NCI-H128 (cell line): Measurements from ENCODE around the gene CAB39.
"Not testable (repeated sequence)": the region's sequence is repeated elsewhere in the genome, so short reads cannot be mapped to it uniquely, and the experiment has no call there.

ENCODE experiments used
- DNase-seq: peaks from one replicate; lab custom pipeline; 2025; ENCODE audit not compliant: unreplicated experiment; lab: John Stamatoyannopoulos, UW

Gene CAB39

DNA sequence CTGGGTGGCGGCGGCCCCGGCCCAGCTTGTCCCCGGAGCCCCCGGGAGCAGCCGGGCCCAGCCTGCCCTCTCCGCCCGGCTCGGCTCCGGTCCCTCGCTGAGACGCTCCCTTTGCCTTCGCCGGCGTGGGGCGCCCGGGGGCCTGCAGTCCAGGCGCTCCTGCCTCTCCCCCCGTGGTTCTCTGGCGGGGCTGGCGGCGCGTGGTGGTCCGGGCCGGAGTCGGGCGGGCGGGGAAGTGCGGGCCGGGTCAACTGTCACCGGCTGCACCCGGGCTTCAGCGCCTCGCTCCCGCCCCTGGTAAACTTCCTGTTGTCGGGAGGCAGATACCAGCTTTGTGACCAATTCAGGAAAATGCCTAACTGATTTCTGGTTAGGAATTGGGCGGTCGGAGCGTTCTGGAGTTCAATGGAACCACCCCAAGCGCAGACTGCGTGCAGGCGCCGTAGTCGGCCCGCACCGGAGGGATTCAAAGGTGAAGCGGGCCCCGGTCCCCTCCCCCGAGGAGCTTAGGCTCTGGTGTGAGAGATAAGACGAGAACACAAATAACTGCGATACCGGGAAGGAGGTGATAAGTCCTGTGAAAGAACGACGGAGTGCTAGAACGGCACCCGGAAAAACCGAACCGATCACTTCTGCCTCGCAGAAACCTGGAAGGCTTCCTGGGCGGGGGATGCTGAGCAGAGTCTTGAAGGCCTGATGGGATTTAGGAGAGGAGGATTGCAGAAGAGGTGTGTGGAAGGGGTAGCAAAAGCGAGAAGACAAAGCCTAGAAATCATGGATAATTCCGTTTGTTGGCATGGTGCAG is 891 bp downstream of the CAB39 start:
- DNase-seq: no peak

DNA sequence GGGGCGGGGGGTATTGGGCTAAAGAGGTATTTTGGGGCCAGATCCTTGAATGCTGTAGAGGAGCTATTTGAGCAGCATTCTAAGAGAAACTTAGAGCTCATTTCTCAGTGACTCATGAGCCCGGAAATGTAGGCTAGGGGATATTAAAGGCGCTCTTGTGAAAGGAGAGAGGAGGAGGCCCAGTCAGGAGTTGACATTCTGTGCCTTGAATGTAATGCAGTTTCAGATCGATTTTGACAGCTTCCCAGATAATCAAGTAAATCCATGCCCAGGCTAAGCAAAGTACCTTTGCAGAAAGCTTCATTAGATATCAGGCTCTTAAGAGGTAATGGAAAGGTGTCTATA is 1.5 kb downstream of the CAB39 start:
- no peak for DNase-seq

DNA sequence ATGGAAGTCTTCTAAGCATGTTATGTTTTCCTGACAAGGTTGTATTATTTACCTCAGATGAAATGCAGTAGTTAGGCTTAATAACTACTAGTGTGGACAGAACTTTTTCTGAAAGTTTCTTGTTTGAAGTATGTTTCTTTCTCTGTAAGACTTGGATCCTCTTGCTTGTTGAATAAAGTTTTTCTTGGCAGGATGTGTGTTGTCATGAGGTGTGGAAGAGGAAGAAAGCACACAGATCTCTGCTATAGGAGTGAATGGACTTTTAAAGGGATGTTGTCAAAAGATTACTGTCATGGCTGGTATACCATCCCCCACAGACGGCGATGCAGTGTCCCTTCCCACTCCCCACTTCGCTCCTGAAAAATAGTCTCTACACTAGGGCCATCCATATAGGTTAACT is 2.6 kb downstream of the CAB39 start:
- DNase-seq: no peak

DNA sequence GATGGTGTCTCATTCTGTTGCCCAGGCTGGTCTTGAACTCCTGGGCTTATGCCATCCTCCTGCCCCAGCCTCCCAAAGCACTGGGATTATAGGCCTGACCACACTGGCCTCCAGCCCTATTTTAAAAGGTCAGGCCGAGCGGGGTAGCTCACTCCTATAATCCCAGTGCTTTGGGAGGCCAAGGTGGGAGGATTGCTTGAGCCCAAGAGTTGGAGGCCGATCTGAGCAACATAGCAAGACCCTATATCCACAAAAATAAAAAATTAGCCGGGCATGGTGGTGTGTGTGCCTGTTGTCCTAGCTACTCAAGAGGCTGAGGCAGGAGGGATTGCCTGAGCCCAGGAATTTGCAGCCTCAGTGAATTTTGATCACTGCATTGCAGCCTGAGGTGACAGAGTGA is 3.9 kb downstream of the CAB39 start:
- no peak for DNase-seq

DNA sequence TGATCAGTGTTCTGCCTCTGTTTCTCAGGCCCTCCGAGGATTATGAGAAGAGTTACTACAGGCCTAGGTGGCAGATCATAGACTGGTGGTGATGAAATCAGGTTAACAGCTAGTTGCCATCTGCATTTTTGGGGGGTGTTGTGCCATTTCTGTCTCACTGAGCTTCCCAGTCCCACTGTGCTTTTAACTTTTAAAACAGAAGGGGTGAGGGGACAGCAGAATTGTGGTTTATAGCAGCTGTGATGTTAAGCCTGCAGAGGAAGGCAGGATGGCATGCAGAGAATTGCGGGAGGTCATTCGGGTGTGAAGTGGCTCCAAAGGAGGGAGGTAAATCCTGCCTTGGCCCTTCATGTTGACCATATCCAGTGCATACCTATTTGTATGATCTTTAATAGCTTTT is 5.0 kb downstream of the CAB39 start:
- DNase-seq: no peak

DNA sequence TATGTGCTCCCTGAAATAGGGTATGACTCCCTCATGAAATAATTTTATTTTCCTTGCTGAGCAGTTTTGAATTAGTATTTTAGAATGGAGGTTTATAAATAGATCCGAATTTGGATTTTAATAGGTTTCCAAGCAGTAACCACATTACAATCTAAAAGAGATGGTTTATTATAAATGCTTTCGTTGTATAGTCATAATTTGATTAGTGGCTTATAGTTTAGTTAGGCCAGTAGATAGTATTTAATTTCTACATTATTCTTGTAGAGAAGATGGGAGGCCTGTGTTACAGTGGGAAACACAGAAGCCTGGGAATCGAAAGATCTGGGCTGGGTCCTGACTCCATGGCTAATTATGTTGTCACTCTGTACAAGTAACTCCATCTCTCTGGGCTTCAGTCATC is 6.7 kb downstream of the CAB39 start:
- no peak for DNase-seq

DNA sequence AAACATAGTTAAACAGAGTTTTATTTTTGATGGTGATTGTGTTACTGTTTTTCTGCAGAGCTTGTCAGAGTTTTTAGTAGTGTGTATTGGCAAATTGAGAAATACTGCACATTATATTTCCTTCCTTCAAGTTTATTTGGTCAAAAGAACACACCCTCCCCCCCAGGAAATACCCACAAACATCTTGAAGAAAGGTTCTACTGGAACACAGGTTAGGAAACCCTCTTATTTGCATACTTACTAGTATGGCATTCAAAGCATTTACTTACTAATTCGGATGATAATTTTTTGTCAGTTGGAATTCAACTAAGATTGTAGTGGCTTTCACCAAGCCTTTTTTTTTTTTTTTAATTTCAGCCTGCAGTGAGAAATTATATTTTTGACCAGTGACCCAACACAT is 9.1 kb downstream of the CAB39 start:
- DNase-seq: no peak

DNA sequence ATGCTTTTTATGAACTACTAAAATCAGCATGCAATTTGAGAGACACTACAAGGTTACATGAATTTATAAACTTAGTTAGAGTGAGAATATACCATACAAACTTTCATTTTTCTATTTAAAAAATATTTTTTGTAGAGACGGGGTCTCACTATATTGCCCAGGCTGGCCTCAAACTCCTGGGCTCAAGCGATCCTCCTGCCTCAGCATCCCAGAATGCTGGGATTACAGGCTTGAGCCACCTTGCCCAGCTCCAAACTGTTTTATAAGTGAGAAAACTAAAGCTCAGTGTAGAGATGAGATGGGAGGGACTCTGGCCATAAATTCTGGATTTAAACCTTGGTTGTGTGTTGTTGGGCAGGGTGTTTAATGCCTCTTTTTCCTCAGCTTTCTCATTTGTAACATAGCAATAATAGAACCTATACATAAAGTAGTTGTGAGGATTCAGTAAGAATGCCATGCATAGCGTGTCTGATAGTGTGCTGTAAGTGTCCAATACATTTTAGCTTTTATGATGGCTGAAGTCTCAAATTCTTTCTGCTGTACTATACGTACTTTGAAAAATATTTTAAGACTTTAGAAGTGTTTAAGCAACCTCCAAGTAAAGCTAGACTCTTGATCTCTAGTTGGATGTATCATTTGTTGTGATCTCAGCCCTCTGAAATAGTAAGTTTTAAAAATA is 9.7 kb downstream of the CAB39 start:
- no peak for DNase-seq

DNA sequence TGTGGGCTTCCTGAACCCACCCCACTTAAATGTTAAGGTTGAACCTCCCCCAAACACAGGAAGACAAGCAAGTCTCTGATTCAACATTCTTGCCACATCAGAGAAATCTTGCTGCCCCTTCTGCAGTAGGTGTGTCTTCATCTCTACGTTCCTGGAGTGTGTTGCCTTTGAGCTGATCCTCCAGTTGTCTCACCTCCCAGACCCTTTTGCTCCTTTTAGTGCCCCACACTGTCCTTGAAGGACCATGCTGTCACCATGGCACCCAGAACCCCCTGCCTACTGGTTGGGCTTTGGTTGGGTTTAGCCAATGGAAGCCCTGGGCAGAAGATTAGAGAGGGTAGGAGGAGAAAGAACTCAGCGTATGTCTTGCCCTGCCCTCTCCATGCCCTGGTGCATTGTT is 10.7 kb downstream of the CAB39 start:
- DNase-seq: no peak

DNA sequence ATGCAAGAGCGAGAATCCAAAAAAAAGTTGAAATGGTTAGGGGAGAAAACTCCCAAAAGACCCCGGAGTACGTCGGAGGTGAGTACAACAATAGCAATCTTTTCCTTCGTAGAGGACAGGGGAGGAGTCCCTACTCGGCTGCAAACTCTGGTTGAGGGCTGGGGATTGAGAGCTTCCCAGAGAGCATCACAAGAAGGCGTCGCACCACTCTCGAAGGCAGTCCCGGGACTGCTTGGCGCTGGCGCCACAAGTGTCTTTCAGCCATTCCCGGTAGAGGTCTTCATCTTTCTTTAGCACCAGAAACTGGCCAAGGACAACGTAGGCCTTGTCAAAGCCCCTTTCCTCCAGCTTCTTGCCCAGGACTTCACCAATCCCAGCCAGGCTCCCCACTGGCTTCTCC is 12.3 kb downstream of the CAB39 start:
- DNase-seq: not testable (repeated sequence)

DNA sequence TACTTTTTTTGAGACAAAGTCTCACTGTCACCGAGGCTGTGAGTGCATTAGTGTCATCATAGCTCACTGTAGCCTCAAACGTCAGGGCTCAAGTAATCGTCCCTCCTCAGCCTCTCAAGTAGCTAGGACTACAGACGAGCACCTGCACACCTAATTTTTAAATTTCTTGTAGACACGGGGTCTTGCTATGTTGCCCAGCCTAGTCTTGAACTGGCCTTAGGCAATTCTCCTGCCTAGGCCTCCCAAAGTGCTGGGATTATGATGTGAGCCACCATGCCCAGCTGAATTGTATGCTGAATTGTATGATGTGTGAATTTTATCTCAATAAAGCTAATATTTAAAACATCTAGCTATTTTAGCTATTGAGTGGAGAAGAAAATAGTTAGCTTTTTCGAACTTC is 18.9 kb downstream of the CAB39 start:
- DNase-seq: no peak

DNA sequence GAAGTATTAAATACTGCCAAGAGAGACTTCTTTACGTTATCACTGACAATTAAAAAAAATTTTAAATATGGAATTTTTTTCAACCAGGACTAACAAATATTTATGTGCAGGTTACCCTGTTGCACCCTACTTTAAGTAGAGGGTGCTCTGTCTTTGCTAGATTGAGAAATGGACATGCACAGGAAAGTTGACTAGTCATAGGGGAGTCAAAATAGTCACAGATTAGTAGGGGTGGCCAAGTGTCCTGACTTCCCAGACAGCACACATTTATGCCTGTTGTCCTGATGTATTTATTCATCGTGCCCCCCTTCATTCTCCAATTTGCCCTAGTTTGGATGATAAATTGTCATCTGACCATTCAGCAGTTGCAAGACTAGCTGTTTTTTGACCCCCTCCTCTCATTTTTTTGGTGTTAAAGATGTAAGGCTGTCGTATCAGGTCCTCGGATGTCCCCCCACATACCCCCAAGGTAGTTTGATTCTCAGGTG is 20.3 kb downstream of the CAB39 start:
- DNase-seq: no peak

DNA sequence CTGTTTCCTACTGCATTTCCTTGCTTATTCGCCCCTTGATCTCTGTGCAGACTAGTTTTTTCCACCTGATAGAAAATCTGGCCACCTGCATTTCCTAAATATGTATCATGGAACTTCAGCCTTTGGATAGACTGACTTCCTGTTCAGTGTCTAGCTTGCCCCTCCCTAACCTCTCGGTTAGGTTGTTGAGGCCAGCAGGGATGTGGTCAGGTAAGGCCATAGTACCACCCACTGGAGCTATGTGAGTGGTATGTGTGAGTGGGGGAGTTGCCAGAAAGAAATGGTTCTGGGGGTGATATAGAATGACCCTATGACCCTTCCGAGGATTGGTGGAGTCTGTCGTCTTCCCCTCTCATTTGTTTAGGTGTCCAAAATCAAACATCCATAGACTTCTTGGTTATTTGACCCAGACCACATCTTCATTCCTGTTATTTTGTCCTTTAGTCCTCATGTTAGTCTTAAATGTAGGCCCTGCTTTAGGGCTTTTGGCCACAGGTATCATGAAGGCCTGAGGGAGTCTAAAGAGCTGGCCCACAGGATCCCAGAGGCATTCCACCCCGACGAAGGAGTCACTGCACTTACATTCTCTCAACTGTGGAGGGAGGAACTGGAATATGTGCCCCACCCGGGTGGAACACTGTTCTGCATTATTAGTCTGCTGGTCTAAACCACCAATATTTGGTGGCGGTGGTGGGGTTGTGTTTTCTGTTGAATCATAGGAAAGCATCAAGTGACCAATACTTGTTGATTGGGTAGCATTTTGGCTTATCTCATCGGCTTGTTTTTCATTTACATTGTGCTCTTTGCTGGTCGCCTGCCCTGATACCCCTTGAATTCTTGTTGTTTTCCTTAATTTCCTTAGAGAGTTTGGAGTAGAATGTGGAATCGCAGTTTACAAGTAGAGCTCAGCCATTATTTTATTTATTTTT is 21.9 kb downstream of the CAB39 start:
- DNase-seq: no peak

DNA sequence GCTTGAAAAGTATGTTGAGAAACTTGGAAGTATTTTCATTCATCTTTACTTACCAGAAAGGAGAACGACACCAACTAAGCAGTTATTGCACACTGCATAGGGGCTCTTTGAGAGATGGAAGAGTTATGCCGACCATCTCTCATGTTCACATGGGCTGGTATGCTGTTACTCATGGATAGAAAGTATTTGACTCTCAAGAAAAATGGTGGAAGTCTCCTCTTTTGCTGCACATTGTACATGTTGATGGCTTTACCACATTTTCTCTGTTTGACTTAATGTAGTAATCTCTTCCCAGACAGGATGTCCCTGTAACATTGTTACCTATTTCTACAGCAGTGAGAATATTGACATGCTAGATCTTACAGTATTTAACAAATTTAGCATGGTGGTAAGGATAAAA is 23.2 kb downstream of the CAB39 start:
- no peak for DNase-seq

DNA sequence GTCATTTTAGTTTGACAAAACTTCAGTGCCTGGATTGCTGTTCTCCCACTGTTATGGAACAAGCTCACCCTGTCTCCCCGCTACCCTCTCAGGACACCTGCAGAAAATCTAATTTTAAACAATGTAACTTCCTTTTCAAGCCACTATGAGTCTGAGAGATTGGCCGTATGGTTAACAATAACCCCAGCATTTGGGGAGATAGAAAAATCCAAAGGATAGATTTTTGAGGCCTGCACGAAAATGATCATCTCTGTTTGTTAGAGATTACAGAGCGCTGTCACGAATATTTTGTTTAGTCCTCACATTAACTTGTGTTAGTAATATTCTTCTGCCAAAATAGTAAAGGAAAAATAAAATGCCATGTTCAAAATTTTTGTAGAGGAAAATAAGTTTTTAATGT is 24.7 kb downstream of the CAB39 start:
- DNase-seq: no peak

DNA sequence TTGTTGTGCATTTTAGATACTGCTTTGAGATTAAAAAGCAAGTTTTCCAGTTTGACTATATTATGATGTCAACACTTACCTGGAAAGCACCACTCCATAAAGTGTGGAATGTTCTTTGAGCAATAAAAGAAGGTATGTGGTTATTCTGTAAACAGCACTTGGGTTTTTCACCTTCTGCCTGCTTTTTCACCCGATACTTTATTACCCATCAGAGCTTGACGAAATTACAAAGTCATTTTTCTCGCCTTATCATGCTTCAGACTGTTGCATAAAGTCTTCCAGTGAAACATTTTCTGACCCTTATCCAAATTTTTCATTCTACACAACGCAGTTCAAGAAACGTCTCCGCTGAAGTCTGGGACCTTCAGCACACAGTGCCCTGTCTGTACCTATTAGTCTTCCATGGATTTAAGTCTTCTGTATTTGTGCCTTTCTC is 25.2 kb downstream of the CAB39 start:
- no peak for DNase-seq

DNA sequence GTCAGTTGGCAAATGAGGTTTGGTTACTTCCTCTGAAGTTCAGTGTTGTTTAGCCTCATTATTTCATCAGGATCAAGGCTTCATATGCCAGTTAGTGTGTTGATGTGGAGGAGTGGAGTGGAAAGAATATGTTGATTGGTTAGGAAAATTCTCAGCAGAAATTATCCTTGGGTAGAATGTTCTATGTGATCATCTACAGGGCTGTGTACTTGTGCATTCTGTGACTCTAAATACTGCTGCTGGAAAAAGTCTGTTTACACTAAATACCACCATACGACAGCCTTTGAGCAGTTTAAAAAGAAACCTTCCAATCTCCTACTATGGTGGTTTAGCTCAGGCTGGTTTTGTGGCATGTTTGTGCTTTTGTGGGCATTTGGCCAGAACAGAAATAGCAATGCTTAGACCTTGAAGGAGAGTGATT is 25.8 kb downstream of the CAB39 start:
- DNase-seq: no peak

DNA sequence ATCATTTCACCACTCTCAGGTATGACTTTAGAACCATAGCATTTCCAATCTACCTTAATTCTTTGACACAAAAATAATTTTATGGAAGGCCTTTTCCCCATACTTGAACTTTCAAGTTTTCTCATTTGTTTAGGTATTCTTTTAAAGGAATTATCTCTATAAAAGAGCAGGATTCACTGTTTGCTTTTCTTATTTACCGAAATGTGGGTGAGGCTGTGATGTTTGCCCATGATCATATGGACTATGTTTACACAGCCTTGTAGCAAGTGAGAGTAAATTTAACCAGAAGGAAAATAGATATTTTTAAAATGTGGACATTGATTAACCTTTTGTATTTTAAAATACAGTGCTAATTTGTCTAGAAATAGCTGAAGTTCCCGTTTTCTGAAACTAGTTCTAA is 26.3 kb downstream of the CAB39 start:
- DNase-seq: no peak

DNA sequence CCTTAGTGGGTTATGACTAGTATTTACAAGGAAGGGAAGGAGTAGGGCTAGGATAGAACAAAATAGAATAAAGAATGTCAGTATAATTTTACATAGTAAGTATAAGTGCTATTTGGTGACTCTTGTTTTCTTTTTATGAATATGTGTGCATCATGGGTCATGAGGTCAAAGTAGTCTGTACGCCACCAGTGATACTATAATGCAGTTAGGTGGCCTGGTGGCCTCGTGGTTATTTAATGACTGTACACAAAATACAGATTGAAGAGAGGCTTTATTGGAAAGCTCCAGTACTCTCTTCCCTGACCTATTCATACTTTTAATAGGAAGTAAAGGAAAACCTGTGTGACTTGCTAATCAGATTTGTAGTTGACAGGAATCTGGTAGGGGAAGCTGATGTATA is 27.3 kb downstream of the CAB39 start:
- DNase-seq: no peak

DNA sequence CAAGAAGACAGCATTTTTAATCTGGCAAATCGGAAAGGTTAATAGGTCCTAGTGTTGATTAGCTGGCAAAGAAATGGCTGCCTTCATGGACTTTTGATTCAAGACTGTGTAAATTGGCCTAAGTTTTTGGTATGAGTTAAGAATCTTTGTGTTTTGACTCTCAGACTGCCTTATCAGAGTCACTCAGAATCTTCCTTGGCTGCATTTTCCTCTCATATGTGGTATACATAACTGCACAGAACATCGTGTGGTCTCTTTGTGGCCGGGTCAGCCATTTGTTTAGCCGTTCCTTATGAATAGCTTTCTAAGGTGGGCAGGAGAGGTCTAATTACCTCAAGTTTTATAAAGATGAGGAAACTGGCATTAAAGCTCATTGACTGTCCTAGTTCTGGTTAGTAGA is 30.1 kb downstream of the CAB39 start:
- DNase-seq: no peak

DNA sequence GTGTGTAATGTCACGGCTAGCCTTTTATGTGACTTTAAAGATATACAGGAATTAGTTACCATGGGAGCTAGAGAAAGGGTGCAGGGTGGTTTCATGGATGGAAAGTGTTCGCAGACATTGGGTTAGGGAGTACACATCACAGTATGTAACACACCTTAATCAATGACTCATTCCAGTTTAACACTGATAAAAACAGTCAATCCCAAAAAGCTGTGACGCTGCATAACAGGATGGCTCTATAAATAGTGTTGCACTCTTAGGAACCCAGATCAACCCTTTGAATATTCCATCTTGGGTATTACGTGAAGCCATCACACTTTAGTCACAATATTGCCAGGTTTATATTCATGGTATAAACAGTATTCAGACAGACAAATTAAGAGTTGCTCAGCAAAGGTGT is 33.6 kb downstream of the CAB39 start:
- DNase-seq: no peak

DNA sequence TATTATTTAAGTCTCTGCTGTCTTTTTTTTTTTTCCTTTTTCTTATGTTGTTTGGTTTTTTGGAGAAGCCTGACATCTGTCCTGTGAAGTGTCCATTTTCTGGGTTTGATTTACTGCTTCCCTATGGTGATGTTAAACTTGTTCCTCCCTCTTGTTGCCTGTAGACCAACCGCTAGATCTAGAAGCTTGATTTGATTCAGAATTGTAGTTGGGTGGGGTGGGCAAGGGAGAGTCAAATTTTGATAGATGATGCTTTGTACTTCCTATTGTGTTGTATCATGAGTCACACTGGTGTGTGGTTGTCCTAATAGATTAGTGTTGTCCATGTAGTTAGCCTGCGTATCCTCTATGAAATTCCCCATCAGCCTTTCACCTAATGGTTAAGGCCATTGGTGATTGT is 35.4 kb downstream of the CAB39 start:
- no peak for DNase-seq
